ENCODE results near the gene MRPL14.

DNA sequence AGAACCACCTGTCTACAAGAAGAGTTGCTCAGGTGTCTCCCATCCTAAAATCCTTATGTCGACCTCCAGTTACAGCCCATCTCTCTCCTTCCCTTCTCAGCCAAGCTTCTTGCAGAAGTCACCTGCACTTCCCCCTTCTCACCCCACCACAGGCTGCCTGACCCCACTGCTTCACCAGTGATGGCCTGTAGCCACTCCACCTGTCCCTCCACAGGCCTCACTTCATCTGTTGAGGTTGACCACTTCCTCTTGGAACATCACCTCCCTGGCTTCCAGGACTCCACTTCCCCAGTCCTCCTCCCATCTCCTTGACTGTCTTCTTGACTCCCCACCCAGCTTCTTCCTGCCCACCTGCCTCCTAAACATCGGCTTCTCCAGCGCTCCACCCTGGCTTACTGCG, 25.4 kb downstream of the MRPL14 start:
- TF ChIP-seq MAZ (IDR thresholded peaks at IDR 0.05; ENCODE audit: borderline replicate concordance, low read depth, low read length) (no peak), POLR2A (IDR thresholded peaks at IDR 0.05; ENCODE audit: low read depth, low read length) (no peak), SMC3 (IDR thresholded peaks at IDR 0.05; ENCODE audit: low read depth, low read length) (no peak), MXI1 (IDR thresholded peaks at IDR 0.05; ENCODE audit: borderline replicate concordance, low read depth, low read length) (no peak), NFE2L2 (IDR thresholded peaks at IDR 0.05; ENCODE audit: low read depth, low read length) (no peak), CEBPB (IDR thresholded peaks at IDR 0.05; ENCODE audit: low read depth, low read length) (no peak), BHLHE40 (IDR thresholded peaks at IDR 0.05; ENCODE audit: low read depth, low read length) (no peak), FOS (IDR thresholded peaks at IDR 0.05; ENCODE audit: low read depth, low read length) (no peak)
- TF ChIP-seq, protein P1, sequence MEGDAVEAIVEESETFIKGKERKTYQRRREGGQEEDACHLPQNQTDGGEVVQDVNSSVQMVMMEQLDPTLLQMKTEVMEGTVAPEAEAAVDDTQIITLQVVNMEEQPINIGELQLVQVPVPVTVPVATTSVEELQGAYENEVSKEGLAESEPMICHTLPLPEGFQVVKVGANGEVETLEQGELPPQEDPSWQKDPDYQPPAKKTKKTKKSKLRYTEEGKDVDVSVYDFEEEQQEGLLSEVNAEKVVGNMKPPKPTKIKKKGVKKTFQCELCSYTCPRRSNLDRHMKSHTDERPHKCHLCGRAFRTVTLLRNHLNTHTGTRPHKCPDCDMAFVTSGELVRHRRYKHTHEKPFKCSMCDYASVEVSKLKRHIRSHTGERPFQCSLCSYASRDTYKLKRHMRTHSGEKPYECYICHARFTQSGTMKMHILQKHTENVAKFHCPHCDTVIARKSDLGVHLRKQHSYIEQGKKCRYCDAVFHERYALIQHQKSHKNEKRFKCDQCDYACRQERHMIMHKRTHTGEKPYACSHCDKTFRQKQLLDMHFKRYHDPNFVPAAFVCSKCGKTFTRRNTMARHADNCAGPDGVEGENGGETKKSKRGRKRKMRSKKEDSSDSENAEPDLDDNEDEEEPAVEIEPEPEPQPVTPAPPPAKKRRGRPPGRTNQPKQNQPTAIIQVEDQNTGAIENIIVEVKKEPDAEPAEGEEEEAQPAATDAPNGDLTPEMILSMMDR (conservative IDR thresholded peaks at IDR 0.05; ENCODE audit: low read depth, low read length): no peak
- TF ChIP-seq, protein P2, sequence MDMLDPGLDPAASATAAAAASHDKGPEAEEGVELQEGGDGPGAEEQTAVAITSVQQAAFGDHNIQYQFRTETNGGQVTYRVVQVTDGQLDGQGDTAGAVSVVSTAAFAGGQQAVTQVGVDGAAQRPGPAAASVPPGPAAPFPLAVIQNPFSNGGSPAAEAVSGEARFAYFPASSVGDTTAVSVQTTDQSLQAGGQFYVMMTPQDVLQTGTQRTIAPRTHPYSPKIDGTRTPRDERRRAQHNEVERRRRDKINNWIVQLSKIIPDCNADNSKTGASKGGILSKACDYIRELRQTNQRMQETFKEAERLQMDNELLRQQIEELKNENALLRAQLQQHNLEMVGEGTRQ (IDR thresholded peaks at IDR 0.05; ENCODE audit: low read depth, low read length): no peak

Data from IMR-90 (cell line).